ENCODE data around the gene ERLIN1.

DNA sequence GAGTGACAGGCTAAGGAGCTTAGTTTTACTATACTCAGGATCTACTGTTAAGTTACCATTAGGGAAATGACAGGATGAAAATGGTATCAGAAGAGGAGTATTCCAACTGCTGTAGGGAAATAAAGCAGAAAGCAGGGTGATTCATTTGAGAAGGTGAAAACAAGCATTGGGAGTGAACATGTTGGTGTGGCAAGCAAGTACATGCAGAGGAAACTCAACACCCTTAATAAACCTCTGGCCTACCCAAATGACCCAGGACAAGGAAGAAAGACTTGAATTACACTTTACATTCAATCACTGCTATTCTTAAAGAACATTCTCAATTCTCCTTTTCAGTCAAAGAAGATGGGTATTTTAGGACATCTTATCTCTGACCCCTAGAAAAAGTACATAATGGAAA lies 28.7 kb downstream of the ERLIN1 start:
- TF ChIP-seq, protein P1, sequence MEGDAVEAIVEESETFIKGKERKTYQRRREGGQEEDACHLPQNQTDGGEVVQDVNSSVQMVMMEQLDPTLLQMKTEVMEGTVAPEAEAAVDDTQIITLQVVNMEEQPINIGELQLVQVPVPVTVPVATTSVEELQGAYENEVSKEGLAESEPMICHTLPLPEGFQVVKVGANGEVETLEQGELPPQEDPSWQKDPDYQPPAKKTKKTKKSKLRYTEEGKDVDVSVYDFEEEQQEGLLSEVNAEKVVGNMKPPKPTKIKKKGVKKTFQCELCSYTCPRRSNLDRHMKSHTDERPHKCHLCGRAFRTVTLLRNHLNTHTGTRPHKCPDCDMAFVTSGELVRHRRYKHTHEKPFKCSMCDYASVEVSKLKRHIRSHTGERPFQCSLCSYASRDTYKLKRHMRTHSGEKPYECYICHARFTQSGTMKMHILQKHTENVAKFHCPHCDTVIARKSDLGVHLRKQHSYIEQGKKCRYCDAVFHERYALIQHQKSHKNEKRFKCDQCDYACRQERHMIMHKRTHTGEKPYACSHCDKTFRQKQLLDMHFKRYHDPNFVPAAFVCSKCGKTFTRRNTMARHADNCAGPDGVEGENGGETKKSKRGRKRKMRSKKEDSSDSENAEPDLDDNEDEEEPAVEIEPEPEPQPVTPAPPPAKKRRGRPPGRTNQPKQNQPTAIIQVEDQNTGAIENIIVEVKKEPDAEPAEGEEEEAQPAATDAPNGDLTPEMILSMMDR (conservative IDR thresholded peaks at IDR 0.05; ENCODE audit: low read length), result no peak
- TF ChIP-seq EZH2phosphoT487 (IDR thresholded peaks at IDR 0.05; ENCODE audit: borderline replicate concordance), result no peak

Measured in Loucy (cell line).